GM12878 (cell line): ENCODE data around the gene RNASE13.

Experiments
- CTCF ChIP-seq, 3 experiments: IDR thresholded peaks in 2 of 3; conservative IDR thresholded peaks in 1 of 3; 2 replicates each; pipeline ENCODE4 v1.5.1; 2011; ENCODE audit warnings: low read depth in 3 of 3, low read length in 3 of 3, mild to moderate bottlenecking in 3 of 3, control low read depth in 2 of 3, moderate library complexity in 2 of 3, inconsistent platforms in 1 of 3, mixed read lengths in 1 of 3; ENCODE audit not compliant: control insufficient read depth in 2 of 3, insufficient read depth in 1 of 3; ENCODE audit errors: extremely low read depth in 1 of 3
- USF2 ChIP-seq: IDR thresholded peaks from 2 replicates; pipeline ENCODE4 v1.6.1; 2011; ENCODE audit warnings: low read depth, low read length, improper control_type of control experiment, borderline replicate concordance

- TF ChIP-seq USF2 (no peak), CTCF (IDR thresholded peaks at IDR 0.05 in 2 of 3, conservative IDR thresholded peaks at IDR 0.05 in 1 of 3; ENCODE audit: control insufficient read depth in 2 of 3, extremely low read depth in 1 of 3, insufficient read depth in 1 of 3, low read depth in 3 of 3, low read length in 3 of 3) (no peak)
Measured at GRCh38 chr14:21056520-21057163, 22.0 kb upstream of the RNASE13 start.
